GM23338 (cell line): ENCODE results near the gene TUBAL3. TPM values are rescaled to one million over a fixed set of nuclear protein-coding genes. Genes with fewer than 3 reads are reported as not detected.

ENCODE experiments used
- ATAC-seq: fragments of 200-7000 bp; cut with Tn5 transposase; 3 replicates; pipeline ENCODE4 v1.9.1; 2020
- DNase-seq: peaks from one replicate; pipeline ENCODE4 v3.0.0-alpha.2; 2015; ENCODE audit warnings: low spot score
- H2AFZ ChIP-seq: fragments of 200-600 bp; sonication (generic); 2 replicates; pipeline ENCODE4 v1.8.0; 2016; ENCODE audit warnings: antibody characterized with exemption, mild to moderate bottlenecking, moderate library complexity
- H3F3A ChIP-seq: fragments of 200-600 bp; sonication (generic); replicated peaks from 2 replicates; pipeline ENCODE4 v1.8.0; 2017; ENCODE audit warnings: antibody characterized with exemption, mixed run types, low read depth
- H3K27ac ChIP-seq: fragments of 200-600 bp; sonication (generic); 2 replicates; pipeline ENCODE4 v1.6.1; 2016; ENCODE audit warnings: low read depth
- H3K27me3 ChIP-seq: fragments of 200-600 bp; sonication (generic); 2 replicates; pipeline ENCODE4 v1.8.0; 2016; ENCODE audit warnings: mild to moderate bottlenecking, mixed run types, moderate library complexity; ENCODE audit not compliant: insufficient read depth
- H3K36me3 ChIP-seq: fragments of 200-600 bp; sonication (generic); 2 replicates; pipeline ENCODE4 v1.8.0; 2016; ENCODE audit warnings: mild to moderate bottlenecking; ENCODE audit not compliant: insufficient read depth
- H3K4me1 ChIP-seq: fragments of 200-600 bp; sonication (generic); 2 replicates; pipeline ENCODE4 v1.8.0; 2016; ENCODE audit warnings: mild to moderate bottlenecking, moderate library complexity; ENCODE audit not compliant: insufficient read depth
- H3K4me2 ChIP-seq: fragments of 200-600 bp; sonication (generic); 2 replicates; pipeline ENCODE4 v1.7.1; 2017; ENCODE audit warnings: mixed run types
- H3K4me3 ChIP-seq: fragments of 200-600 bp; sonication (generic); 2 replicates; pipeline ENCODE4 v1.6.1; 2016; ENCODE audit warnings: mixed run types
- H3K79me2 ChIP-seq: fragments of 200-600 bp; sonication (generic); replicated peaks from 2 replicates; pipeline ENCODE4 v1.8.0; 2017; ENCODE audit warnings: mild to moderate bottlenecking; ENCODE audit not compliant: insufficient read depth
- H3K9me2 ChIP-seq: fragments of 200-600 bp; sonication (generic); 2 replicates; pipeline ENCODE4 v1.8.0; 2017; ENCODE audit not compliant: insufficient read depth
- H4K20me1 ChIP-seq: fragments of 200-600 bp; sonication (generic); replicated peaks from 2 replicates; pipeline ENCODE4 v1.8.0; 2017; ENCODE audit warnings: mild to moderate bottlenecking; ENCODE audit not compliant: insufficient read depth
- H3K27ac Mint-ChIP-seq: 2 replicates; pipeline ENCODE4 v1.8.0; 2020; ENCODE audit warnings: inconsistent platforms, mild to moderate bottlenecking, moderate library complexity, mixed read lengths
- H3K27me3 Mint-ChIP-seq: 3 replicates; pipeline ENCODE4 v1.8.0; 2022; ENCODE audit warnings: low read depth, mild to moderate bottlenecking, moderate library complexity, mixed read lengths, inconsistent platforms; ENCODE audit not compliant: insufficient read depth, poor library complexity
- H3K36me3 Mint-ChIP-seq: 3 replicates; pipeline ENCODE4 v1.8.0; 2021; ENCODE audit warnings: low read depth, mild to moderate bottlenecking, inconsistent platforms, moderate library complexity, mixed read lengths
- H3K4me1 Mint-ChIP-seq: 3 replicates; pipeline ENCODE4 v1.8.0; 2020; ENCODE audit warnings: mild to moderate bottlenecking, inconsistent platforms, mixed read lengths
- H3K4me3 Mint-ChIP-seq: 3 replicates; pipeline ENCODE4 v1.8.0; 2021; ENCODE audit warnings: moderate library complexity, mild to moderate bottlenecking, inconsistent platforms, mixed read lengths
- H3K9me3 Mint-ChIP-seq: 3 replicates; pipeline ENCODE4 v1.8.0; 2020; ENCODE audit warnings: moderate library complexity, mild to moderate bottlenecking, inconsistent platforms, mixed read lengths
- CREB1 ChIP-seq: fragments of 250-450 bp; sonication (Bioruptor Pico); IDR thresholded peaks from 2 replicates; pipeline ENCODE4 v1.5.0; 2020; ENCODE audit warnings: low read depth, mild to moderate bottlenecking, moderate library complexity
- EZH2 ChIP-seq: fragments of 200-600 bp; sonication (generic); IDR thresholded peaks from one replicate; pipeline ENCODE4 v1.8.0; 2017; ENCODE audit warnings: antibody characterized with exemption, mild to moderate bottlenecking, low read depth; ENCODE audit not compliant: unreplicated experiment
- EZH2phosphoT487 ChIP-seq: fragments of 200-600 bp; sonication (generic); IDR thresholded peaks from one replicate; pipeline ENCODE4 v1.8.1; 2018; ENCODE audit warnings: antibody characterized with exemption; ENCODE audit not compliant: unreplicated experiment
- JUNB ChIP-seq: IDR thresholded peaks from one replicate; pipeline ENCODE4 v1.6.1; 2016; ENCODE audit warnings: antibody characterized with exemption; ENCODE audit not compliant: unreplicated experiment
- NANOG ChIP-seq: IDR thresholded peaks from 2 replicates; pipeline ENCODE4 v1.6.1; 2016; ENCODE audit warnings: antibody characterized with exemption, borderline replicate concordance
- POLR2AphosphoS5 ChIP-seq: IDR thresholded peaks from 2 replicates; pipeline ENCODE4 v1.6.1; 2016; ENCODE audit warnings: antibody characterized with exemption, low read depth
- STAT1 ChIP-seq: IDR thresholded peaks from one replicate; pipeline ENCODE4 v1.6.1; 2016; ENCODE audit warnings: antibody characterized with exemption; ENCODE audit not compliant: unreplicated experiment
- ZNF114 ChIP-seq: fragments of 250-450 bp; sonication (Bioruptor Pico); IDR thresholded peaks from 2 replicates; pipeline ENCODE4 v1.5.0; 2020; ENCODE audit warnings: mild to moderate bottlenecking, moderate library complexity
- ZNF331 ChIP-seq: fragments of 250-450 bp; sonication (Bioruptor Pico); IDR thresholded peaks from 2 replicates; pipeline ENCODE4 v1.5.0; 2020; ENCODE audit warnings: low read depth, mild to moderate bottlenecking, moderate library complexity
- ZNF462 ChIP-seq: fragments of 250-450 bp; sonication (Bioruptor Pico); IDR thresholded peaks from 2 replicates; pipeline ENCODE4 v1.5.0; 2020; ENCODE audit warnings: mild to moderate bottlenecking, moderate library complexity
- polyA plus RNA-seq: library from polyadenylated mRNA; unstranded; fragments of >200 nt; fragmentation: Nextera tagmentation; extraction: Ambion mirVana; gene quantifications from 2 replicates; pipeline ENCODE4 v1.2.1, GENCODE V29; 2016
- total RNA-seq: library from RNA; depleted of rRNA; stranded (reverse); fragments of >200 nt; shearing (Covaris generic); gene quantifications from 2 replicates; pipeline ENCODE4 v1.2.3, GENCODE V29; 2014
- TF ChIP-seq, protein P1 (sequence below): IDR thresholded peaks from 2 replicates; pipeline ENCODE4 v1.6.1; 2016; ENCODE audit warnings: antibody characterized with exemption
- TF ChIP-seq, protein P2 (sequence below), 2 experiments: fragments of 200-600 bp in 1 of 2; sonication (generic) in 1 of 2; conservative IDR thresholded peaks; 2 replicates each; pipeline versions ENCODE4 v1.5.1 to v1.6.1; 2016 to 2017; ENCODE audit warnings: antibody characterized with exemption in 2 of 2, low read depth in 2 of 2, mild to moderate bottlenecking in 2 of 2, moderate library complexity in 1 of 2

The TUBAL3 gene
- total and polyA plus RNA-seq, 2 experiments from 2014 or later: not detected

- Histone ChIP-seq H3K4me3 (no peak overlapping the region), H3K36me3 (peaks cover 7% of the 10 kb centered on the region; the same call in 1 of the 2 replicates), H3K4me1 (no peaks in the 10 kb centered on the region), H2AFZ (no peak overlapping the region), H4K20me1 (no peaks in the 10 kb centered on the region), H3K79me2 (no peaks in the 10 kb centered on the region), H3K27ac (no peak overlapping the region), H3K4me2 (no peak overlapping the region), H3K9me2 (peaks cover 4% of the 10 kb centered on the region; the same call in 1 of the 2 replicates), H3K27me3 (no peaks in the 10 kb centered on the region), H3F3A (no peaks in the 10 kb centered on the region)
- Mint-ChIP-seq H3K4me1 (peaks cover 5% of the 10 kb centered on the region), H3K9me3 (peaks cover 38% of the 10 kb centered on the region), H3K36me3 (peaks cover 27% of the 10 kb centered on the region; the same call in 2 of the 3 replicates), H3K27ac (no peak overlapping the region), H3K27me3 (peaks cover 8% of the 10 kb centered on the region), H3K4me3 (no peak overlapping the region)
- no peak for TF ChIP-seq EZH2phosphoT487
- TF ChIP-seq EZH2: no peak
- no peak for TF ChIP-seq POLR2AphosphoS5
- TF ChIP-seq ZNF114 (CRISPR knock-in tag): no peak
- no peak for TF ChIP-seq ZNF331 (CRISPR knock-in tag)
- DNase-seq: no peak
- no peak for ATAC-seq
Measured at GRCh38 chr10:5395168-5395567, 9.5 kb downstream of the TUBAL3 start.

- Histone ChIP-seq H3K79me2 (no peaks in the 10 kb centered on the region), H3F3A (no peaks in the 10 kb centered on the region), H3K4me1 (no peaks in the 10 kb centered on the region), H3K4me2 (no peak overlapping the region), H4K20me1 (no peaks in the 10 kb centered on the region), H3K36me3 (peaks cover 10% of the 10 kb centered on the region; the same call in 1 of the 2 replicates), H3K9me2 (0 out of 2 replicates have a peak, but pooled peaks cover 4% of the 10 kb centered on the region), H3K27ac (no peak overlapping the region), H3K4me3 (no peak overlapping the region), H3K27me3 (no peaks in the 10 kb centered on the region), H2AFZ (no peak overlapping the region)
- Mint-ChIP-seq H3K36me3 (peaks cover 34% of the 10 kb centered on the region; the same call in 2 of the 3 replicates), H3K9me3 (peaks cover 50% of the 10 kb centered on the region), H3K27me3 (peaks cover 8% of the 10 kb centered on the region), H3K4me1 (peaks cover 5% of the 10 kb centered on the region), H3K27ac (no peak overlapping the region), H3K4me3 (no peak overlapping the region)
- DNase-seq: no peak
- no peak for ATAC-seq
- TF ChIP-seq ZNF331 (CRISPR knock-in tag): no peak
- TF ChIP-seq EZH2phosphoT487: no peak
- TF ChIP-seq POLR2AphosphoS5: no peak
- TF ChIP-seq EZH2: no peak
- TF ChIP-seq JUNB: no peak
- no peak for TF ChIP-seq ZNF114 (CRISPR knock-in tag)
- TF ChIP-seq CREB1: no peak
- no peak for TF ChIP-seq STAT1
- TF ChIP-seq, protein P1, sequence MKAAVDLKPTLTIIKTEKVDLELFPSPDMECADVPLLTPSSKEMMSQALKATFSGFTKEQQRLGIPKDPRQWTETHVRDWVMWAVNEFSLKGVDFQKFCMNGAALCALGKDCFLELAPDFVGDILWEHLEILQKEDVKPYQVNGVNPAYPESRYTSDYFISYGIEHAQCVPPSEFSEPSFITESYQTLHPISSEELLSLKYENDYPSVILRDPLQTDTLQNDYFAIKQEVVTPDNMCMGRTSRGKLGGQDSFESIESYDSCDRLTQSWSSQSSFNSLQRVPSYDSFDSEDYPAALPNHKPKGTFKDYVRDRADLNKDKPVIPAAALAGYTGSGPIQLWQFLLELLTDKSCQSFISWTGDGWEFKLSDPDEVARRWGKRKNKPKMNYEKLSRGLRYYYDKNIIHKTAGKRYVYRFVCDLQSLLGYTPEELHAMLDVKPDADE: no peak
- TF ChIP-seq NANOG: no peak
- no peak for TF ChIP-seq ZNF462 (CRISPR knock-in tag)
- TF ChIP-seq, protein P2, sequence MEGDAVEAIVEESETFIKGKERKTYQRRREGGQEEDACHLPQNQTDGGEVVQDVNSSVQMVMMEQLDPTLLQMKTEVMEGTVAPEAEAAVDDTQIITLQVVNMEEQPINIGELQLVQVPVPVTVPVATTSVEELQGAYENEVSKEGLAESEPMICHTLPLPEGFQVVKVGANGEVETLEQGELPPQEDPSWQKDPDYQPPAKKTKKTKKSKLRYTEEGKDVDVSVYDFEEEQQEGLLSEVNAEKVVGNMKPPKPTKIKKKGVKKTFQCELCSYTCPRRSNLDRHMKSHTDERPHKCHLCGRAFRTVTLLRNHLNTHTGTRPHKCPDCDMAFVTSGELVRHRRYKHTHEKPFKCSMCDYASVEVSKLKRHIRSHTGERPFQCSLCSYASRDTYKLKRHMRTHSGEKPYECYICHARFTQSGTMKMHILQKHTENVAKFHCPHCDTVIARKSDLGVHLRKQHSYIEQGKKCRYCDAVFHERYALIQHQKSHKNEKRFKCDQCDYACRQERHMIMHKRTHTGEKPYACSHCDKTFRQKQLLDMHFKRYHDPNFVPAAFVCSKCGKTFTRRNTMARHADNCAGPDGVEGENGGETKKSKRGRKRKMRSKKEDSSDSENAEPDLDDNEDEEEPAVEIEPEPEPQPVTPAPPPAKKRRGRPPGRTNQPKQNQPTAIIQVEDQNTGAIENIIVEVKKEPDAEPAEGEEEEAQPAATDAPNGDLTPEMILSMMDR (conservative IDR thresholded peaks at IDR 0.05; ENCODE audit: low read depth in 2 of 2): no peak
Measured at GRCh38 chr10:5393529-5393928, 11.1 kb downstream of the TUBAL3 start.
